Stimulated activated CD4-positive, alpha-beta T cell treated with anti-CD3 and anti-CD28 coated beads, Interleukin-4, amount 100 ng/mL, for 1 hour (primary cell): ENCODE results near the gene MCRIP1.

Experiments
- DNase-seq: peaks from one replicate; pipeline ENCODE4 v3.0.0-alpha.2; 2020

The MCRIP1 gene

GRCh38 chr17:81817758-81818147, 15.3 kb downstream of the MCRIP1 start:
- DNase-seq: no peak

DNA sequence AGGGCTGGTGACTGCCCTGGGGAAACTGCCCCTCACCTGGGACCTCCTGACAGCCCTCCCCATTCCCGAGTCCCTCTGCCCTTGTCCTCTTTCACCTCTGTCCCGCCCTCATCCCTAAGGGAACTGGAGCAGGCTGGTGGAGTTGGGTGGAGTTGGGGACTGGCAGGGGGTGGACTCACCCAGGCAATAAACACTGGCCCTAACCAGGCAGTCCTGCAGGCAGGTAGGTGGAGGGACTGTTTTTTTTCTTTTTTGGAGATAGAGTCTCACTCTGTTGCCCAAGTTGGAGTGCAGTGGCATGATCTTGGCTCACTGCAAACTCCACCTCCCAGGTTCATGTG, 17.5 kb downstream of the MCRIP1 start:
- no peak for DNase-seq

DNA sequence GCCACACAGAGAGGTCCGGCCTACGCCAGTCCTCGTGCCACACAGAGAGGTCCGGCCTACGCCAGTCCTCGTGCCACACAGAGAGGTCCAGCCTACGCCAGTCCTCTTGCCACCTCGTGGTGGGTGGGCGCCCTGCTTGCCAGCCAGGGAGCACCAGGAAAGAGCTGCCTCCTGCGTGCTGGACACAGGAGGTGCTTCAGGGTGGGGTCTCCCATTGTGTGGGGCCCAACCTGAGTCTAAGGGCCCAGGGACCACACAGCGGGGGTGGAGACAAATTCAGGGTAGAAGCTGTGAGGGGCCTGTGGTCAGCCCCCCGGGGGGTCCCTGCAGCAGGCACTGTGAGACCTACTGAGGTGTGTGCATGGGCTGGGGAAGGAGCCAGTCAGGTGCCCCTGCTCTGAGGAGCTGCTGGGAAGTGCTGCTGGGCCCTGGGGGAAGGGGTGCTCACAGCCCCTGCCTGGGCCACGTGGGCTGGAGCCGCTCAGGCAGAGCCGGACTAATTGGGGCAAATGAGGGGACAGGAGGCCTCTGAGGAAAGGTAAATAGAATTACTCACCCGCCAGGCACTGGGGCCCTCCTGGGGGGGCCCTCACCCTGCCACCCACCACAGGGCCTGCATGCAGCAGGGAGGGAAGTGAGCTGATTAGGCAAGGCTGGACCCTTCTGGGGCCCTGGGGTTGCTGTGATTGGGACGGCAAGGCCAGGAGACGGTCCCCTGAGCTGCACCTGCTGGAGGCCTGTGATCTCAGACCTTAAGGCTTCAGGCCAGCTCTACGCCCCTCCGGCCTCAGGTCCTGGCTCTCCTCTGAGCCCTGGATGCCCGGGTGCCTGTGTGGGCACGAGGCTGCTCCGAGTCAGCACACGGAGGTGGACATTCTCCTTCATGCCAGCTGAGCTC, 18.1 kb downstream of the MCRIP1 start:
- no peak for DNase-seq

DNA sequence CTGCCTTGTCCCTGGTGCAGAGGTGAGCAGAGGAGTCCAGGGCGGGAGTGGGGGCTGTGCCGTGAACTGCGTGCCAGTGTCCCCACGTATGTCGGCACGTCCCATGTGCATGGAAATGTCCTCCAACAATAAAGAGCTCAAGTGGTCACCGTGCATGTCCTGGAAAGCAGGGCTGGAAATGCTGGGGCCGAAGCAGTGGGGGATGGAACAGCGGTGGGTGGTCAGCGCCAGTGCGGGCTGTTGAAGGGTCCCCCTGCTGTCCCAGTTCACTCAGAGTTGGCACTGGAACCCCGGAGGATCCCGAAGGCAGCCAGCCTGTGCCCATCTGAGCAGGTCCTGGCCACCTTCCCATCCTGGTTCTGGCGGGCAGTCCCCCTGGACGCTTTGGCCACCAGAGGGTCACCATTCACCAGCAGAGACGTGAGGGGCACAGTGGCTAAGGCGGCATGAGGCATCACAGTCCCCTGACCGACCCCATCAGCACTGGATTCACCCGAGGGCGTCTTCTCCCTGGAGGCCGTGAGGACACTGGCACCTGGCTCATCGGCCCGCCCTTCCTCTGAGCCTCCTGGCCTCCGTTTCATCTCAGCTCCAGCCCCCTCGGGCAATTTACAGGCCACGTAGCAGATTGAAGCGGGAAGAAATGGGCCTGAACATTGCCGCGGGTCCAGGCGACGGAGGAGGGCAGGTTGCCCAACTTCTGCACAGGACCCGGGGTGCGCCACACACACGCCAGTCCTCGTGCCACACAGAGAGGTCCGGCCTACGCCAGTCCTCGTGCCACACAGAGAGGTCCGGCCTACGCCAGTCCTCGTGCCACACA, 19.0 kb downstream of the MCRIP1 start:
- no peak for DNase-seq

- DNase-seq: no peak
Measured at GRCh38 chr17:81813371-81813684, 19.8 kb downstream of the MCRIP1 start.

DNA sequence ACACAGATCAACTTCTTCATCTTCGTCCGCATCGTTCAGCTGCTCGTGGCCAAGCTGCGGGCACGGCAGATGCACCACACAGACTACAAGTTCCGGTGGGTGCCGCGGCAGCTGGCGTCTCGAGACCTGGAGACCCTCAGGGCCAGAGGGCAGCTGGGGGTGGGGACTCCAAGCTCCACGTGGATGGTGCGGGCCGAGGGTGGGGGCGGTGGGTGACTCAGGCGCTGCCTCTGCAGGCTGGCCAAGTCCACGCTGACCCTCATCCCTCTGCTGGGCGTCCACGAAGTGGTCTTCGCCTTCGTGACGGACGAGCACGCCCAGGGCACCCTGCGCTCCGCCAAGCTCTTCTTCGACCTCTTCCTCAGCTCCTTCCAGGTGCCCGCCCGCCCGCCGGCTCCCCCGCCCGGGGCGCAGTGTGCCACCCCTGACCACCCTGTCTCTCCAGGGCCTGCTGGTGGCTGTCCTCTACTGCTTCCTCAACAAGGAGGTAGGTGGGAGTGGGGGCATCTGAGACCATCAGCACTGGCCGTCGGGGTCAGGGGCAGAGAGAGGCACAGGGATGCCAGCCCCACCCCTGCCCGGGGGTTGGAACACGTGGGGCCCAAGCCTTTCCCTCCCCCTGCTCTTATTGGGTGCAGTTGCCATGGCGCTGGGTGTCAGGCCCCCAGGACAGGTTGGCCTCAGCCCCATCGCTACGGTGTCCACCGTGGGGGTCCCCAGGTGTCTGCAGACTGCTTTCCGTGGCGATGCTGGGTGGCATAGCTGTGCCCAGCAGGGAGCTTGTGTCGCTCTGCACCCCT, 20.3 kb downstream of the MCRIP1 start:
- no peak for DNase-seq

DNA sequence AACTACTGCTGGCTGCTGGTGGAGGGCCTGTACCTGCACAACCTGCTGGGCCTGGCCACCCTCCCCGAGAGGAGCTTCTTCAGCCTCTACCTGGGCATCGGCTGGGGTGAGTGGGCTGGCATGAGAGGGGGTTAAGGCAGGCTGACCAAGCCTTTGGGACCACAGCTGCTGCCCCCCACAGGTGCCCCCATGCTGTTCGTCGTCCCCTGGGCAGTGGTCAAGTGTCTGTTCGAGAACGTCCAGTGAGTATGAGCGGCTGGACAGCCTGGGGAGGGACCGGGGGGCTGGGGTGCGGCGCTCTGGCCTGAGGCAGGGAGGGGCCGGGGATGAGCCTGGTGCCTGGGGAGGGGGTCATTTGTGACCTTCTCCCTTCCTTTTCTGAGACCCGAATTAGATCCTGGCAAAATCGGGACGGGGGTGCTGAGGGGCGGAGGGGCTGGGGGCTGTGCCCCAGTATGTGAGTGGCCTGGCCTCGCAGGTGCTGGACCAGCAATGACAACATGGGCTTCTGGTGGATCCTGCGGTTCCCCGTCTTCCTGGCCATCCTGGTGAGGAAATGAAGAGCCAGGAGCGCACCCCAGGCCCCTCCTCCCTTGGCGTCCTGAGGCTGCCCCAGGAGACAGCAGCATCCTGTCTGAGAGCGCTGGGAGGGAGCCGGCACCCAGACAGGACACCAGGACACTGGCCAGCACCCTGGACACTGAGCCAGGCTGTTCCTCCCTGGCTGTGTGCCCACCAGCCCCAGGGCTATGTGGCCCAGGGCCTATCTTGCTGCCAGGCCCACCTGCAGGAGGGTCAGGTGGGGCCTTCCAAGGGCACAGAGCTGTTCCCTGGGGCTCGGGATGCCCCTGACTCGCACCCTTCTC, 21.2 kb downstream of the MCRIP1 start:
- DNase-seq: no peak

GRCh38 chr17:81810892-81811704, 22.0 kb downstream of the MCRIP1 start:
- DNase-seq: no peak

GRCh38 chr17:81810476-81810875, 22.6 kb downstream of the MCRIP1 start:
- DNase-seq: no peak

DNA sequence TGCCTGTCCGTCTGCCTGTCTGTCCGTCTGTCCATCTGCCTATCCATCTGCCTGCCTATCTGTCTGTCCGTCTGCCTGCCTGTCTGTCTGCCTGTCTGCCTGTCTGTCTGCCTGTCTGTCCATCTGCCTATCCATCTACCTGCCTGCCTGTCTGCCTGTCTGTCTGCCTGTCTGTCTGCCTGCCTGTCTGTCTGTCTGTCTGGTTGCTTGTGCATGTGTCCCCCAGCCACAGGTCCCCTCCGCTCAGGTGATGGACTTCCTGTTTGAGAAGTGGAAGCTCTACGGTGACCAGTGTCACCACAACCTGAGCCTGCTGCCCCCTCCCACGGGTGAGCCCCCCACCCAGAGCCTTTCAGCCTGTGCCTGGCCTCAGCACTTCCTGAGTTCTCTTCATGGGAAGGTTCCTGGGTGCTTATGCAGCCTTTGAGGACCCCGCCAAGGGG, 23.5 kb downstream of the MCRIP1 start:
- DNase-seq: no peak

DNA sequence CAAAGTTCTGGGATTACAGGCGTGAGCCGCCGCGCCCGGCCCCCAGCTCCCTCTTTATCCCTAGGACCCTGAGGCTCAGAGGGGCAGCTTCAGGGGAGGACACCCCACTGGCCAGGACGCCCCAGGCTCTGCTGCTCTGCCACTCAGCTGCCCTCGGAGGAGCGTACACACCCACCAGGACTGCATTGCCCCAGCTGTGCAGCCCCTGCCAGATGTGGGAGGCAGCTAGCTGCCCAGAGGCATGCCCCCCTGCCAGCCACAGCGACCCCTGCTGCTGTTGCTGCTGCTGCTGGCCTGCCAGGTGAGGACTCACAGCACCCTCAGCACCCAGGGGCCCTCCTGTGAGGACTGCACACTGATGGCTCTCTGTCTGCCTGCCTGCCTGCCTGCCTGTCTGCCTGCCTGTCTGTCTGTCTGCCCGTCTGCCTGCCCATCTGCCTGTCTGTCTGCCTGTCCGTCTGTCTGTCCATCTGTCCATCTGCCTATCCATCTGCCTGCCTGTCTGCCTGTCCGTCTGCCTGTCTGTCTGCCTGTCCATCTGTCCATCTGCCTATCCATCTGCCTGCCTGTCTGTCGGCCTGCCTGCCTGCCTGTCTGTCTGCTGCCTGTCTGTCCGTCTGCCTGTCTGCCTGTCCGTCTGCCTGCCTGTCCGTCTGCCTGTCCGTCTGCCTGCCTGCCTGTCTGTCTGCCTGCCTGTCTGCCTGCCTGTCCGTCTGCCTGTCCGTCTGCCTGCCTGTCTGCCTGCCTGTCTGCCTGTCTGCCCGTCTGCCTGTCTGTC, 24.1 kb downstream of the MCRIP1 start:
- DNase-seq: no peak

DNA sequence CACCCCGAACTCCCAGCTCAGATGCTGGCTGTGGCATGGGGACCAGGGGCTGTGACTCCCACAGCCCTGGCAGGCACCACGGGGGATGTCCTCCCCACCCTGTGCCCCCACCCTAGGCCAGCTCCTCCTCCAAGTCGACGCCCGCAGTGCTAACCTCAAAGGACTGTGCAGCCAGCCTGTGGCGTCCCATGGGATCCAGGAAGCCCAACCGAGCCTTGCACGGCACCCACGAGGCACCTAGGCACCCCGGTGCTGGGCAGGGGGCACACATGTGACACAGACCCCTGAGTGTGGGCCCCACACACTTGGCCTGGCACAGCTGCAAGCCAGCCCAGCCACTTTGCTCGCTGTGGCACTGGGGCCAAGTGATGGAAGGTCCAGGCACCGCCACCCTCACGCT, 25.3 kb downstream of the MCRIP1 start:
- no peak for DNase-seq

GRCh38 chr17:81807210-81807719, 25.8 kb downstream of the MCRIP1 start:
- DNase-seq: no peak

- no peak for DNase-seq
Measured at GRCh38 chr17:81806461-81807209, 26.5 kb downstream of the MCRIP1 start.

GRCh38 chr17:81805707-81806460, 27.2 kb downstream of the MCRIP1 start:
- no peak for DNase-seq

DNA sequence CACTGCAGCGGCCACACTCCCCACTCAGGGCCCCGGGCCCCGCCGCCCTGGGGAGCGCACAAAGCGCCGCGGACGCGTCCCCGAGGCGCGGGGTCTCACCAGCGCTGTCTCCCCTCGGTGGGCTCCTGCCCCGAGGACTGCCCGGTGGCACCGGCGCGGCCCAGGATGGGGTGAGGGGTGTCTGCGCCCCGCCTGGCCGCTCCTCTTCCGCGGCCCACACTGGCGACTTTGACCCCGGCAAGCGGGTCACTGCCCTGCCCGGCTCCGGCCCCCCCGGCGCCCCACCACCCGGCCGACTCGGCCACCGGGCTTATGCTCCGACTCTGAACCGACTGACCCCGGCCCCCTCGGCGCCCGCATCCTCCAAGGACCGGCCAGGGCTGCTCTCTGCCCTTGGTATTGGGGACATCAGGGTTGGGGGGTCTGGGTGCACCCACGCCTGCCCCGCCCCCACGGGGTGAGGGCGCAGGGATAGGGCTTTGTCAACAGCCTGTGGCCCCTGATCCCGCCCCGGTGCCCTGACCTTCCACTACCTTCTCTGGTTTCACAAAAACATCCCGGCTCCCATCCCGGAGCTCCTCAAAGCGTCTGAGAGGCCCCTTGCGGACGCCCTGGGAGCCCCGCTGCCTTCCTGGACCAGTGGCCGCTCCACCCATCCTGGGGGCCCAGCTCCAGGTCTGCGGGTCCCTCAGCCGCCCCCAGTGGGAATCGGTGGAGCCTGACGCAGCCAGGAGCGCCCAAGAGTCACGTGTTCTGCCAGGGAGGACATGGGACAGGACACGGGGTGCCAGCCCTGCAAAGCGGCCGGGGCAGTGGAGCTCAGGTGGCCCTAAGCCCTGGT, 28.3 kb downstream of the MCRIP1 start:
- DNase-seq: no peak

DNA sequence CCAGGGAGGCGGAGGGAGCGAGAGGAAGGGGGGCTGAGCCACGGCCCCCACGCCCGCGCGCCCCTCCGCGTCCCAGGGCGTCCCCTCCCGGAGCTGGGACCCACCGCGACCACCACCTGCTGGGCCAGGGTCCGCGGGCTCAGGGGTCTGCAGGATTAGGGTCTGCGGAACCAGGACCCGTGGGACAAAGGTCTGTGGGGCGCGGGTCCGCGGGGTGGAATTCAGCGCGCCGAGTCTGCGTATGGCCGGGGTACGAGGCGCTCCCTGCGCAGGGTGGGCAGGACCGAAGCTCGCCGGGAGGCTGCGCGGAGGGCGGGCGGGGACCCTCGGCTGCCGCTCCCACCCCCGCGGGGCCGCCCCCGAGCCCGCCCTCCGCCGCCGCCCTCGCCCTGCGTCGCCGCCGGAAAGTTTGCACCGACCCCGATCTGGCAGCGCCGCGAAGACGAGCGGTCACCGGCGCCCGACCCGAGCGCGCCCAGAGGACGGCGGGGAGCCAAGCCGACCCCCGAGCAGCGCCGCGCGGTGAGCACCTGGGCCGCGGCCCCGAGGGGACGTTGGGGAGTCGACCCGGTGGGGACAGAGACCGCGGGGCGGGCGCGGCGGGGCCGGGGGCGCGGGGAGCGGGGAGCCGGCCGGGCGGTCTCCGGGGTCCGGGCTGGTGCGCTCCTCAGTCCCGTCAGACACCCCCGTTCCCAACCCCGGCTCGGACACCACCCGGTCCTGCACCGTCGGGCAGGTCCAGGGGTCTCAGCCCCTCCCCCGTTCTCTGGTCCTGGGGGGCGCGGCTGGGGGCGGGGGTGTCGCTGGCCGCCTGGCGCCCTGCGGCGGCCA, 29.1 kb downstream of the MCRIP1 start, which contains the start of gene GCGR:
GCGR (plus strand) TSS at position 423 of the 831 bp plus-strand sequence. CDS start 4,869 bp downstream, outside the sequence.
- DNase-seq: no peak
